WERI-Rb-1 (cell line): ENCODE measurements around the gene IL12RB1.
"Not testable (repeated sequence)": the region's sequence is repeated elsewhere in the genome, so short reads cannot be mapped to it uniquely, and the experiment has no call there.

ENCODE experiments used
- DNase-seq: peaks from one replicate; pipeline ENCODE4 v3.0.0-alpha.2; 2020
- H3K27ac ChIP-seq: fragments of 250-450 bp; sonication (Bioruptor Pico); 2 replicates; pipeline ENCODE4 v1.5.1; 2020; ENCODE audit warnings: mild to moderate bottlenecking, moderate library complexity
- H3K27me3 ChIP-seq: fragments of 250-450 bp; sonication (Bioruptor Pico); 2 replicates; pipeline ENCODE4 v1.5.1; 2021; ENCODE audit warnings: mild to moderate bottlenecking, low read depth, moderate library complexity; ENCODE audit not compliant: insufficient read depth, severe bottlenecking
- H3K36me3 ChIP-seq: fragments of 250-450 bp; sonication (Bioruptor Pico); 2 replicates; pipeline ENCODE4 v1.5.1; 2020; ENCODE audit warnings: mild to moderate bottlenecking, moderate library complexity
- H3K4me3 ChIP-seq: 2 replicates; pipeline ENCODE4 v1.5.1; 2011; ENCODE audit warnings: low read depth, mild to moderate bottlenecking, control low read depth, low read length
- H3K9me3 ChIP-seq: fragments of 250-450 bp; sonication (Bioruptor Pico); 2 replicates; pipeline ENCODE4 v1.5.1; 2021; ENCODE audit warnings: mild to moderate bottlenecking, moderate library complexity; ENCODE audit not compliant: severe bottlenecking
- TF ChIP-seq, protein P1 (sequence below): IDR thresholded peaks from 2 replicates; pipeline ENCODE4 v1.5.1; 2011; ENCODE audit warnings: low read depth, mild to moderate bottlenecking, control low read depth, inconsistent platforms, low read length

IL12RB1 gene

DNA sequence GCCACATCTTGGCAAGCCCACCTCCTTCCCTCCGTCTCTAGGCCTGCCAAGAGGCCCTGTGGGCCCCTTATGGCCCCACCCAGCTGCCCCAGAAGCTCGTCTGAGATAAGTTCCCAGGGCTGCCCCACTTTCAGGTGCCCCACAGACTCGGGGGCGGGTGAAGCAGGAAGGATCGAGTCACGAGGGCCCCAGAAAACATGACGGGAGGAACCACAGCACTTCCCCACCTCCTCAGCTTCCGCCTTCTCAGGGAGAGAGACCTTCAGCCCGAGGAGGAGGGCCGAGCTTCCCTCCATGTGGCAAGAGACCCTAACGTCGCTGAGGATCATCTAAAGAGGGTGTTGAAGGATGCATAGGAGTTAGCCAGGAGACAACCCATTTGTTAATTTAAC lies 4.5 kb upstream of the IL12RB1 start:
- Histone ChIP-seq H3K27me3 (no peaks in the 10 kb centered on the region), H3K4me3 (no peak overlapping the region), H3K9me3 (peaks cover 5% of the 10 kb centered on the region), H3K36me3 (no peaks in the 10 kb centered on the region), H3K27ac (no peak overlapping the region)
- no peak for DNase-seq
- TF ChIP-seq, protein P1, sequence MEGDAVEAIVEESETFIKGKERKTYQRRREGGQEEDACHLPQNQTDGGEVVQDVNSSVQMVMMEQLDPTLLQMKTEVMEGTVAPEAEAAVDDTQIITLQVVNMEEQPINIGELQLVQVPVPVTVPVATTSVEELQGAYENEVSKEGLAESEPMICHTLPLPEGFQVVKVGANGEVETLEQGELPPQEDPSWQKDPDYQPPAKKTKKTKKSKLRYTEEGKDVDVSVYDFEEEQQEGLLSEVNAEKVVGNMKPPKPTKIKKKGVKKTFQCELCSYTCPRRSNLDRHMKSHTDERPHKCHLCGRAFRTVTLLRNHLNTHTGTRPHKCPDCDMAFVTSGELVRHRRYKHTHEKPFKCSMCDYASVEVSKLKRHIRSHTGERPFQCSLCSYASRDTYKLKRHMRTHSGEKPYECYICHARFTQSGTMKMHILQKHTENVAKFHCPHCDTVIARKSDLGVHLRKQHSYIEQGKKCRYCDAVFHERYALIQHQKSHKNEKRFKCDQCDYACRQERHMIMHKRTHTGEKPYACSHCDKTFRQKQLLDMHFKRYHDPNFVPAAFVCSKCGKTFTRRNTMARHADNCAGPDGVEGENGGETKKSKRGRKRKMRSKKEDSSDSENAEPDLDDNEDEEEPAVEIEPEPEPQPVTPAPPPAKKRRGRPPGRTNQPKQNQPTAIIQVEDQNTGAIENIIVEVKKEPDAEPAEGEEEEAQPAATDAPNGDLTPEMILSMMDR, result no peak

DNA sequence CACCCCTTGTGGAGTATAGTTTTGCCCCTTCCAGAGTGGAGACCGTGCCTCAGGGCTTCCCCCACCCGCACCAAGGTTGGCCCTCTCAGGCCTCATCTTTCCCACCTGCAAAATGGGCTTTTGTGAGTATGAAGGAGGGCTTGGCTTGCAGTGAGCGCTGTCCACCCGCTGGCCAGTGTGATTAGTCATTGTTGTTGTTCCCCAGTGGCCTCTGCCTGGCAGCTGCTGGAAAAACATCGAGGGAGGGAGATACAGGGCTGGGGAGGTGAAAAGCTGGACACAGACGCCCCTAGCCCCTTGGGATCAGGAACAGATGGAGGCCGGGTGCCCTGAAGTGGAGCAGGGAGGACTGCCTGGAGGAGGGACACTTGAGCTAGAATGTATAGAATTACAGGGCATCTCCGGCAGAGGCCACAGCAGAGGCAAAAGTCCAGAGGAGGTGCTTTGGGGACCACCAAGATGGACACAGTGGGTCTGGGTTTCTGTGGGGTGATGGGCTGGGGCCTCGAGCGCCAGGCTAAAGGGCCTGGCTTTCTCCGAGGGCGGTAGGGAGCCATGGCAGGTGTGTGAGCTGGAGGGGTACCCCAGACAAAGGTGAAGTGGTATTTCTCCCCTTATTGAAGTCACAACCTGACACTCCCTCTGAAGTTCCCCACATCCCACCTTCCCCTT lies 3.9 kb upstream of the IL12RB1 start:
- no peak overlapping the region for H3K4me3 ChIP-seq
- TF ChIP-seq, protein P1, result no peak
- no peaks in the 10 kb centered on the region for H3K27me3 ChIP-seq
- no peaks in the 10 kb centered on the region for H3K36me3 ChIP-seq
- H3K27ac ChIP-seq, result no peak overlapping the region
- peaks cover 5% of the 10 kb centered on the region for H3K9me3 ChIP-seq
- no peak for DNase-seq

GRCh38 chr19:18089726-18090125 lies 3.0 kb upstream of the IL12RB1 start:
- no peak for DNase-seq
- H3K27ac ChIP-seq, result no peak overlapping the region
- H3K27me3 ChIP-seq, result no peaks in the 10 kb centered on the region
- no peaks in the 10 kb centered on the region for H3K36me3 ChIP-seq
- peaks cover 5% of the 10 kb centered on the region for H3K9me3 ChIP-seq
- TF ChIP-seq, protein P1, result no peak
- H3K4me3 ChIP-seq, result no peak overlapping the region

GRCh38 chr19:18089096-18089541 lies 2.4 kb upstream of the IL12RB1 start:
- H3K27me3 ChIP-seq, DNase-seq, H3K36me3 ChIP-seq, H3K4me3 ChIP-seq, H3K9me3 ChIP-seq, H3K27ac ChIP-seq: not testable (repeated sequence)

- no peak for DNase-seq
- Histone ChIP-seq H3K27ac (no peak overlapping the region), H3K4me3 (no peak overlapping the region), H3K9me3 (no peaks in the 10 kb centered on the region), H3K27me3 (no peaks in the 10 kb centered on the region), H3K36me3 (no peaks in the 10 kb centered on the region)
- TF ChIP-seq, protein P1, result no peak
Observed at GRCh38 chr19:18085702-18086457, 854 bp downstream of the IL12RB1 start.

- Histone ChIP-seq H3K27me3 (no peaks in the 10 kb centered on the region), H3K36me3 (no peaks in the 10 kb centered on the region), H3K4me3 (no peak overlapping the region), H3K9me3 (no peaks in the 10 kb centered on the region), H3K27ac (no peak overlapping the region)
- DNase-seq, result no peak
- TF ChIP-seq, protein P1, result no peak
Observed at GRCh38 chr19:18083929-18084684, 2.6 kb downstream of the IL12RB1 start.
